HEK293 (cell line): ENCODE measurements around the gene CDK4.

Experiments used
- CTCF ChIA-PET: fragments of 350-600 bp; formaldehyde crosslinking; extraction: SDS; loops from one replicate; lab custom pipeline; 2021; ENCODE audit warnings: antibody characterized with exemption; lab: Yijun Ruan, JAX
- POLR2A ChIA-PET: fragments of 300-600 bp; formaldehyde crosslinking; extraction: SDS; loops from one replicate; lab custom pipeline; 2020; ENCODE audit warnings: antibody characterized with exemption, inconsistent platforms; lab: Yijun Ruan, JAX
- H3K27ac ChIP-seq: fragments of 200-500 bp; sonication (Bioruptor generic); 2 replicates; pipeline ENCODE4 v1.5.1; 2014; ENCODE audit warnings: low read depth, low read length, control low read depth, inconsistent platforms; ENCODE audit errors: extremely low read depth
- H3K36me3 ChIP-seq, 2 experiments: fragments of 200-500 bp in 1 of 2; sonication (Bioruptor generic) in 1 of 2; 1 replicate in 1 of 2; 2 replicates in 1 of 2; pipeline ENCODE4 v1.5.1; 2014 to 2017; ENCODE audit warnings: inconsistent platforms in 2 of 2, low read length in 2 of 2; ENCODE audit not compliant: control insufficient read depth in 2 of 2, insufficient read depth in 1 of 2
- H3K4me1 ChIP-seq: fragments of 200-500 bp; sonication (Bioruptor generic); 2 replicates; pipeline ENCODE4 v1.5.1; 2014; ENCODE audit warnings: mild to moderate bottlenecking, low read length, inconsistent platforms; ENCODE audit not compliant: control insufficient read depth, insufficient read depth
- H3K4me3 ChIP-seq: 2 replicates; pipeline ENCODE4 v1.5.1; 2011; ENCODE audit warnings: low read depth, mild to moderate bottlenecking, control low read depth, low read length, moderate library complexity
- H3K9me3 ChIP-seq: fragments of 200-500 bp; sonication (Bioruptor generic); 2 replicates; pipeline ENCODE4 v1.5.1; 2014; ENCODE audit warnings: low read depth, low read length, inconsistent platforms; ENCODE audit not compliant: control insufficient read depth, insufficient read depth
- GLI2 ChIP-seq: fragments of 450-650 bp; formaldehyde crosslinking; IDR thresholded peaks from 2 replicates; pipeline ENCODE4; 2017; ENCODE audit warnings: missing biosample characterization, missing genetic modification characterization, low read depth, borderline replicate concordance
- ZNF132 ChIP-seq: fragments of 450-650 bp; formaldehyde crosslinking; IDR thresholded peaks from 2 replicates; pipeline ENCODE4 v1.5.1; 2017; ENCODE audit warnings: missing biosample characterization, missing genetic modification characterization, borderline replicate concordance
- TF ChIP-seq, protein P1 (sequence below): fragments of 450-650 bp; formaldehyde crosslinking; IDR thresholded peaks from 2 replicates; pipeline ENCODE4 v1.5.1; 2016; ENCODE audit warnings: missing biosample characterization, missing genetic modification characterization
- TF ChIP-seq, protein P2 (sequence below): fragments of 450-650 bp; formaldehyde crosslinking; IDR thresholded peaks from 2 replicates; pipeline ENCODE4 v1.5.1; 2016; ENCODE audit warnings: missing biosample characterization, missing genetic modification characterization
- TF ChIP-seq, protein P3 (sequence below): fragments of 450-650 bp; formaldehyde crosslinking; IDR thresholded peaks from 2 replicates; pipeline ENCODE4 v1.5.1; 2016; ENCODE audit warnings: missing biosample characterization, missing genetic modification characterization, borderline replicate concordance
- TF ChIP-seq, protein P4 (sequence below): fragments of 450-650 bp; formaldehyde crosslinking; conservative IDR thresholded peaks from 2 replicates; pipeline ENCODE4 v1.5.1; 2016; ENCODE audit warnings: low read depth, missing biosample characterization, missing genetic modification characterization

Gene CDK4

DNA sequence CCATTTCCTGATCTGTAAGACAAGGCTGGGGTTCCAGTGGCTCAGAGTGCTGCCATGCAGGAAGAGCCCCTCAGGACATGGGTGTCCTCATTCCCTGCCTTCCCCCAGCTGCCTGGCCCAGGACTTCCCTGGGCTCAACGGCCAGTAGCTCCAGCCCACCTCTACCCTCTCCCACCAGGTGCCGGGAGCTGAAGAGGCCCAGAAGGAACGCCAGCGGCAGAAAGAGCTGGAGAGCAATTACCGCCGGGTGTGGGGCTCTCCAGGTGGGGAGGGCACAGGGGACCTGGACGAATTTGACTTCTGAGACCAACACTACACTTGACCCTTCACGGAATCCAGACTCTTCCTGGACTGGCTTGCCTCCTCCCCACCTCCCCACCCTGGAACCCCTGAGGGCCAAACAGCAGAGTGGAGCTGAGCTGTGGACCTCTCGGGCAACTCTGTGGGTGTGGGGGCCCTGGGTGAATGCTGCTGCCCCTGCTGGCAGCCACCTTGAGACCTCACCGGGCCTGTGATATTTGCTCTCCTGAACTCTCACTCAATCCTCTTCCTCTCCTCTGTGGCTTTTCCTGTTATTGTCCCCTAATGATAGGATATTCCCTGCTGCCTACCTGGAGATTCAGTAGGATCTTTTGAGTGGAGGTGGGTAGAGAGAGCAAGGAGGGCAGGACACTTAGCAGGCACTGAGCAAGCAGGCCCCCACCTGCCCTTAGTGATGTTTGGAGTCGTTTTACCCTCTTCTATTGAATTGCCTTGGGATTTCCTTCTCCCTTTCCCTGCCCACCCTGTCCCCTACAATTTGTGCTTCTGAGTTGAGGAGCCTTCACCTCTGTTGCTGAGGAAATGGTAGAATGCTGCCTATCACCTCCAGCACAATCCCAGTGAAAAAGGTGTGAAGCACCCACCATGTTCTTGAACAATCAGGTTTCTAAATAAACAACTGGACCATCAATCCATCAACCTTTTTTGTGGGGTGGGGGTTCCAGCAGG is 31.2 kb downstream of the CDK4 start:
- CTCF ChIA-PET = interaction anchor here (0.6 kb wide), 2 partner anchors 39 to 200 kb away, joined by 3 to 4 read pairs; no protein-coding TSS in a partner anchor
- Histone ChIP-seq H3K4me1 (no peaks in the 10 kb centered on the region), H3K4me3 (no peak overlapping the region), H3K36me3 (peaks cover 8 to 56% of the 10 kb centered on the region in 2 experiments; a peak in 2 of 3 replicates), H3K27ac (no peak overlapping the region), H3K9me3 (no peaks in the 10 kb centered on the region)
- TF ChIP-seq, protein P1, sequence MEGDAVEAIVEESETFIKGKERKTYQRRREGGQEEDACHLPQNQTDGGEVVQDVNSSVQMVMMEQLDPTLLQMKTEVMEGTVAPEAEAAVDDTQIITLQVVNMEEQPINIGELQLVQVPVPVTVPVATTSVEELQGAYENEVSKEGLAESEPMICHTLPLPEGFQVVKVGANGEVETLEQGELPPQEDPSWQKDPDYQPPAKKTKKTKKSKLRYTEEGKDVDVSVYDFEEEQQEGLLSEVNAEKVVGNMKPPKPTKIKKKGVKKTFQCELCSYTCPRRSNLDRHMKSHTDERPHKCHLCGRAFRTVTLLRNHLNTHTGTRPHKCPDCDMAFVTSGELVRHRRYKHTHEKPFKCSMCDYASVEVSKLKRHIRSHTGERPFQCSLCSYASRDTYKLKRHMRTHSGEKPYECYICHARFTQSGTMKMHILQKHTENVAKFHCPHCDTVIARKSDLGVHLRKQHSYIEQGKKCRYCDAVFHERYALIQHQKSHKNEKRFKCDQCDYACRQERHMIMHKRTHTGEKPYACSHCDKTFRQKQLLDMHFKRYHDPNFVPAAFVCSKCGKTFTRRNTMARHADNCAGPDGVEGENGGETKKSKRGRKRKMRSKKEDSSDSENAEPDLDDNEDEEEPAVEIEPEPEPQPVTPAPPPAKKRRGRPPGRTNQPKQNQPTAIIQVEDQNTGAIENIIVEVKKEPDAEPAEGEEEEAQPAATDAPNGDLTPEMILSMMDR (tag by site-specific recombination) = 0 out of 2 replicates have a peak, but pooled peaks have one; percentile 21
- TF ChIP-seq, protein P2, sequence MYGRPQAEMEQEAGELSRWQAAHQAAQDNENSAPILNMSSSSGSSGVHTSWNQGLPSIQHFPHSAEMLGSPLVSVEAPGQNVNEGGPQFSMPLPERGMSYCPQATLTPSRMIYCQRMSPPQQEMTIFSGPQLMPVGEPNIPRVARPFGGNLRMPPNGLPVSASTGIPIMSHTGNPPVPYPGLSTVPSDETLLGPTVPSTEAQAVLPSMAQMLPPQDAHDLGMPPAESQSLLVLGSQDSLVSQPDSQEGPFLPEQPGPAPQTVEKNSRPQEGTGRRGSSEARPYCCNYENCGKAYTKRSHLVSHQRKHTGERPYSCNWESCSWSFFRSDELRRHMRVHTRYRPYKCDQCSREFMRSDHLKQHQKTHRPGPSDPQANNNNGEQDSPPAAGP (tag by site-specific recombination) = no peak
- POLR2A ChIA-PET = no interaction called here

DNA sequence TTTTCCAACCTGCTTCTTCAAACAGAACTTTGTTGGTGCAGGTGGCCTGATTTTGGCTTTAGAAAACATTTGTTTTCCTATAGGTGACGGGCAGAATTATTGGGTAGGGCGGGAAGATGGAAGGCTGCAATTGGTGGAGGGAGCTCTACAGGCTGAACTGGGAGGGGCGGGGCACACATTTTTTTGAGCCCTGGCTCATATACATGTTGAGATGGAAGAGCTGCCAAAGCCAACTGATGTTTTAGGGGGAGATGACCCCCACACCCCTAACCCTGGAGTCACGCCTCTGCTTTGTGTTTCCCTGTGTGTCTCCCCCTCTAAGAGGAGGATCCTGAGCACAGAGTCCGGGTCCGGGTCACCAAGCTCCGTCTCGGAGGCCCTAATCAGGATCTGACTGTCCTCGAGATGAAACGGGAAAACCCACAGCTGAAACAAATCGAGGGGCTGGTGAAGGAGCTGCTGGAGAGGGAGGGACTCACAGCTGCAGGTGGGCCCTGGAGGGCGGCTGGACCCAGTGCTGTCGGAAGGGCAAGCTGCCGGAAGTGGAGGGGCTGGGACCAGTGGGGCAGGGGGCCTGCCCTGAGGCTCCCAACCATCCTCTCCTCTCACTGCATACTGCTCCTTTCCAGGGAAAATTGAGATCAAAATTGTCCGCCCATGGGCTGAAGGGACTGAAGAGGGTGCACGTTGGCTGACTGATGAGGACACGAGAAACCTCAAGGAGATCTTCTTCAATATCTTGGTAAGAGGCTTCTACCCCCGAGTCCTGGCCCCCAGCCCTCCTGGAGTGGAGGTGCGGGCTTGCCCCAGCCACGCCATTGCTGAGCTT is 32.1 kb downstream of the CDK4 start:
- Histone ChIP-seq H3K4me1 (no peaks in the 10 kb centered on the region), H3K27ac (no peak overlapping the region), H3K36me3 (peaks cover 8 to 62% of the 10 kb centered on the region in 2 experiments; a peak in 2 of 3 replicates), H3K9me3 (no peaks in the 10 kb centered on the region), H3K4me3 (no peak overlapping the region)
- POLR2A ChIA-PET = no interaction called here
- CTCF ChIA-PET = interaction anchor here (0.6 kb wide), 2 partner anchors 103 to 199 kb away, joined by 3 to 4 read pairs; no protein-coding TSS in a partner anchor
- TF ChIP-seq, protein P3, sequence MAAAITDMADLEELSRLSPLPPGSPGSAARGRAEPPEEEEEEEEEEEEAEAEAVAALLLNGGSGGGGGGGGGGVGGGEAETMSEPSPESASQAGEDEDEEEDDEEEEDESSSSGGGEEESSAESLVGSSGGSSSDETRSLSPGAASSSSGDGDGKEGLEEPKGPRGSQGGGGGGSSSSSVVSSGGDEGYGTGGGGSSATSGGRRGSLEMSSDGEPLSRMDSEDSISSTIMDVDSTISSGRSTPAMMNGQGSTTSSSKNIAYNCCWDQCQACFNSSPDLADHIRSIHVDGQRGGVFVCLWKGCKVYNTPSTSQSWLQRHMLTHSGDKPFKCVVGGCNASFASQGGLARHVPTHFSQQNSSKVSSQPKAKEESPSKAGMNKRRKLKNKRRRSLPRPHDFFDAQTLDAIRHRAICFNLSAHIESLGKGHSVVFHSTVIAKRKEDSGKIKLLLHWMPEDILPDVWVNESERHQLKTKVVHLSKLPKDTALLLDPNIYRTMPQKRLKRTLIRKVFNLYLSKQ = no peak
- TF ChIP-seq ZNF132 (tag by site-specific recombination) (no peak), GLI2 (no peak)
- TF ChIP-seq, protein P4, sequence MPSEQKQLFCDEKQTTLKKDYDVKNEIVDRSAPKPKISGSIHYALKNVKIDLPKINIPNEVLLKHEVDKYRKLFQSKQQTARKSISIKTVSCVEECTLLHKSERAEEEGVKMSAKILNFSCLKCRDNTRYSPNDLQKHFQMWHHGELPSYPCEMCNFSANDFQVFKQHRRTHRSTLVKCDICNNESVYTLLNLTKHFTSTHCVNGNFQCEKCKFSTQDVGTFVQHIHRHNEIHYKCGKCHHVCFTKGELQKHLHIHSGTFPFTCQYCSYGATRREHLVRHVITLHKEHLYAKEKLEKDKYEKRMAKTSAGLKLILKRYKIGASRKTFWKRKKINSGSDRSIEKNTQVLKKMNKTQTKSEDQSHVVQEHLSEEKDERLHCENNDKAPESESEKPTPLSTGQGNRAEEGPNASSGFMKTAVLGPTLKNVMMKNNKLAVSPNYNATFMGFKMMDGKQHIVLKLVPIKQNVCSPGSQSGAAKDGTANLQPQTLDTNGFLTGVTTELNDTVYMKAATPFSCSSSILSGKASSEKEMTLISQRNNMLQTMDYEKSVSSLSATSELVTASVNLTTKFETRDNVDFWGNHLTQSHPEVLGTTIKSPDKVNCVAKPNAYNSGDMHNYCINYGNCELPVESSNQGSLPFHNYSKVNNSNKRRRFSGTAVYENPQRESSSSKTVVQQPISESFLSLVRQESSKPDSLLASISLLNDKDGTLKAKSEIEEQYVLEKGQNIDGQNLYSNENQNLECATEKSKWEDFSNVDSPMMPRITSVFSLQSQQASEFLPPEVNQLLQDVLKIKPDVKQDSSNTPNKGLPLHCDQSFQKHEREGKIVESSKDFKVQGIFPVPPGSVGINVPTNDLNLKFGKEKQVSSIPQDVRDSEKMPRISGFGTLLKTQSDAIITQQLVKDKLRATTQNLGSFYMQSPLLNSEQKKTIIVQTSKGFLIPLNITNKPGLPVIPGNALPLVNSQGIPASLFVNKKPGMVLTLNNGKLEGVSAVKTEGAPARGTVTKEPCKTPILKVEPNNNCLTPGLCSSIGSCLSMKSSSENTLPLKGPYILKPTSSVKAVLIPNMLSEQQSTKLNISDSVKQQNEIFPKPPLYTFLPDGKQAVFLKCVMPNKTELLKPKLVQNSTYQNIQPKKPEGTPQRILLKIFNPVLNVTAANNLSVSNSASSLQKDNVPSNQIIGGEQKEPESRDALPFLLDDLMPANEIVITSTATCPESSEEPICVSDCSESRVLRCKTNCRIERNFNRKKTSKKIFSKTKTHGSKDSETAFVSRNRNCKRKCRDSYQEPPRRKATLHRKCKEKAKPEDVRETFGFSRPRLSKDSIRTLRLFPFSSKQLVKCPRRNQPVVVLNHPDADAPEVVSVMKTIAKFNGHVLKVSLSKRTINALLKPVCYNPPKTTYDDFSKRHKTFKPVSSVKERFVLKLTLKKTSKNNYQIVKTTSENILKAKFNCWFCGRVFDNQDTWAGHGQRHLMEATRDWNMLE (tag by site-specific recombination) = no peak
